IPS-18c (cell line): ENCODE data around the gene C22orf31.

Experiments used
- H3K4me3 ChIP-seq: 2 replicates; pipeline ENCODE4 v1.7.0; 2013; ENCODE audit warnings: low read depth, mild to moderate bottlenecking, low read length, moderate library complexity; ENCODE audit not compliant: insufficient read depth
- H3K9me3 ChIP-seq: one replicate; pipeline ENCODE4 v1.6.1; 2013; ENCODE audit warnings: mild to moderate bottlenecking, low read length, moderate library complexity; ENCODE audit not compliant: control insufficient read depth, insufficient read depth

C22orf31 gene

GRCh38 chr22:29070490-29070889 lies 8.9 kb upstream of the C22orf31 start:
- no peaks in the 10 kb centered on the region for H3K9me3 ChIP-seq
- H3K4me3 ChIP-seq = no peak overlapping the region; the same call in 1 of the 2 replicates

DNA sequence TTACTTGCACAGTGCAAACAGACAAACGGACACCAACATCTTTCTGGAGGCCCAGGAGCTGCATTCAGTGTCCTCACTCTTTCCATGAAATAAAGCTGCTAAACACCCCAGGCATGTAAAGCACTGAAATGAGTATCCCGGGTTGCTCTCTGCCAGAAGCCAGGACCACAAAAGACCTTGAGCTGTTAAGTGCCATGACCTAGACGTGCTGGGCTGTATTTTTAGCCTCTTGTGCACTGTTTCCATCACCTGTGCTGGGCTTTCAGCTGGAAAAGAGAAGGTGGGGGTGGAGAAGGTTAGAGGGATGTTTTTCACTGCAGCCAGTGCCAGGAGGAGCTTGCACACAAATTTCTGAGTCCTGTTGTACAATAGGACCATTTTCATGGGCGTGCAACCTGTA lies 7.8 kb upstream of the C22orf31 start:
- no peaks in the 10 kb centered on the region for H3K9me3 ChIP-seq

GRCh38 chr22:29065468-29066190 lies 4.0 kb upstream of the C22orf31 start:
- no peak overlapping the region for H3K4me3 ChIP-seq
- no peaks in the 10 kb centered on the region for H3K9me3 ChIP-seq

More for the DNA sequence above, 7.8 kb upstream of the C22orf31 start:
- no peak overlapping the region for H3K4me3 ChIP-seq

DNA sequence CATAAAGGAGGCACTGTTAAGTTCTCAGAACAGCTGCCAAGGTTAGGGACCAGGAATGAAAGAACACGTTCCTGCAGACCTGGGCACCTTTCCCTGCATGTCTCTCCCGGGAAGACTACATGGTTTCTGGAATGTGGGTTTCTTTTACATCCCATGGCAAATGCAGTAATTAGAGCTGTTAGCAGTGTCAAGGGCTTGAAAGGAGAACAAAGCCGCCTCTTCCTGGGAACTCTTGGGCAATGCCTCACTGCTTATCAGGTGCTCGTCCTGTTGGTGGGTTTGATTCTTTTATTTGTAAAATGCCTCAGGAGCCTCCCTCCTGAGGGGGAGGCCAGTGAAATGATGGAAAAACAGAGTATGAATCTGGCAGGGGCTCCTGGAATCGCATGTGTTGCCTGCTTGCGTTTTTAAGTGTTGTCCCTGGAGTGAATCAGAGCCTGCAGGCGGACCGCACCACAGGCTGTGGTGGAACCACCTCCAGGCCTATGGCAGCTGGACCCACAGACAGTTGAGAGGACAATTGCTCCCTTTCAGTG lies 723 bp upstream of the C22orf31 start:
- no peaks in the 10 kb centered on the region for H3K9me3 ChIP-seq
- no peak overlapping the region for H3K4me3 ChIP-seq

GRCh38 chr22:29060931-29061330 lies 700 bp downstream of the C22orf31 start:
- Histone ChIP-seq H3K4me3 (no peak overlapping the region), H3K9me3 (no peaks in the 10 kb centered on the region)

DNA sequence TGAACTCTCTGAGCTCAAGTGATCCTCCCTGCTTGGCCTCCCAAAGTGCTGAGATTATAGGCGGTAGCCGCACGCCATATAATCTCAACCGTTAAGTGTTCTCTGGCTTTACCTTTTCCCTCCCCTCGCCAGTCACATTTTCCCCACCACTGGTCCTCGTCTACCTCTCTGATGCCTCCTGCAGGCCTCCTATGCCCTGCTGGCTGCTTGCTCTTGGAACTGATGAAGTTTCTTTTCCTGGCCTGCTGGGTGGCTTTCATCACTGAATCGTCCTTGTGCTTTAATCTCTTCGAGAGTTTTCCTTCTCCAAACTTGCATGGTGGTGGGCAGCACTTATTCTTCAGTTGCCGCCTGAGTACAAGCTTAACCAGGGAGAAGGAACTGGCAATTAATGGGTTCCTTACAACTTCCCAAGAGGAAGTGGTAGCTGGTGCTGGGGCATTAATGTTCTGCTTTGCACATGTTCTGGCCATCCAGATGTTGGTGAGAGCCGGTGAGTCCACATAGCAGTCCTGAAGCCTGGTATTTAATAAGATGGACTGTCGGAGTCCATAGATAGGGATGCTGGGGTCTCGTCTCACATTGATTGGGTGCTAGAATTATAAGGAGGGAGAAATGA lies 1.3 kb downstream of the C22orf31 start:
- H3K9me3 ChIP-seq = no peaks in the 10 kb centered on the region
- no peak overlapping the region for H3K4me3 ChIP-seq

GRCh38 chr22:29056472-29056871 lies 5.2 kb downstream of the C22orf31 start:
- Histone ChIP-seq H3K4me3 (no peak overlapping the region), H3K9me3 (no peaks in the 10 kb centered on the region)

GRCh38 chr22:29055192-29055830 lies 6.3 kb downstream of the C22orf31 start:
- Histone ChIP-seq H3K9me3 (no peaks in the 10 kb centered on the region), H3K4me3 (no peak overlapping the region)

GRCh38 chr22:29054251-29054767 lies 7.3 kb downstream of the C22orf31 start:
- no peak overlapping the region for H3K4me3 ChIP-seq
- no peaks in the 10 kb centered on the region for H3K9me3 ChIP-seq

GRCh38 chr22:29053048-29053702 lies 8.5 kb downstream of the C22orf31 start:
- Histone ChIP-seq H3K9me3 (no peaks in the 10 kb centered on the region), H3K4me3 (no peak overlapping the region)

- Histone ChIP-seq H3K4me3 (no peak overlapping the region), H3K9me3 (no peaks in the 10 kb centered on the region)
Observed at GRCh38 chr22:29050457-29050856, 11.2 kb downstream of the C22orf31 start.

- no peak overlapping the region for H3K4me3 ChIP-seq
- H3K9me3 ChIP-seq = no peaks in the 10 kb centered on the region
Observed at GRCh38 chr22:29049655-29050263, 11.9 kb downstream of the C22orf31 start.

DNA sequence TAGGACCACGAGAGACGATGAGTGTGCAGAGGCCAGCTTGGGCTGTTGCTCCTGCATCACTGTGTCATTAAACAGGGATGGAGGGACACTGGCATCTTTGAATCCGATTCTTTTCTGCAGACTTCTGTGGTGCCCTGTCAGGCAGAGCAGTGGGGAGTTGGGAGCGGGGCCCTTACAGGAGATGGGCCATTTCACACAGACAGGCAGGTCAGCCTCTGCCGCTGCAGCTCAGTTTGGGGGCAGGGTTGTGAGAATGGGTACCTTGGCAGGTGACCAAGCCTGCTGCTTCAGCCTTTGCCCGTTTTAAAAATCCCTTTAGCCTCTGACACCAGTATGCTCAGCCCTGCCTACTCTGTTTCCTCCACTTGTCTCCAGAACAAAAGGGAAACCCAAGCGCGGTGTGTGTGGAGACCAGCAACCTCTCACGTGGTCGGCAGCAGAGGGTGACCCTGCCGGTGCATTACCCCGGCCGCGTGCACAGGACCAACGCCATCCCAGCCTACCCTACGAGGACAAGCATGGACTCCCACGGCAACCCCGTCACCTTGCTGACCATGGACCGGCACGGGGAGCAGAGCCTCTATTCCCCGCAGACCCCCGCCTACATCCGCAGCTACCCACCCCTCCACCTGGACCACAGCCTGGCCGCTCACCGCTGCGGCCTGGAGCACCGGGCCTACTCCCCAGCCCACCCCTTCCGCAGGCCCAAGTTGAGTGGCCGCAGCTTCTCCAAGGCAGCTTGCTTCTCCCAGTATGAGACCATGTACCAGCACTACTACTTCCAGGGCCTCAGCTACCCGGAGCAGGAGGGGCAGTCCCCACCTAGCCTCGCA lies 12.6 kb downstream of the C22orf31 start:
- Histone ChIP-seq H3K4me3 (no peak overlapping the region), H3K9me3 (no peaks in the 10 kb centered on the region)

GRCh38 chr22:29044657-29045176 lies 16.9 kb downstream of the C22orf31 start:
- Histone ChIP-seq H3K4me3 (no peak overlapping the region), H3K9me3 (no peaks in the 10 kb centered on the region)

DNA sequence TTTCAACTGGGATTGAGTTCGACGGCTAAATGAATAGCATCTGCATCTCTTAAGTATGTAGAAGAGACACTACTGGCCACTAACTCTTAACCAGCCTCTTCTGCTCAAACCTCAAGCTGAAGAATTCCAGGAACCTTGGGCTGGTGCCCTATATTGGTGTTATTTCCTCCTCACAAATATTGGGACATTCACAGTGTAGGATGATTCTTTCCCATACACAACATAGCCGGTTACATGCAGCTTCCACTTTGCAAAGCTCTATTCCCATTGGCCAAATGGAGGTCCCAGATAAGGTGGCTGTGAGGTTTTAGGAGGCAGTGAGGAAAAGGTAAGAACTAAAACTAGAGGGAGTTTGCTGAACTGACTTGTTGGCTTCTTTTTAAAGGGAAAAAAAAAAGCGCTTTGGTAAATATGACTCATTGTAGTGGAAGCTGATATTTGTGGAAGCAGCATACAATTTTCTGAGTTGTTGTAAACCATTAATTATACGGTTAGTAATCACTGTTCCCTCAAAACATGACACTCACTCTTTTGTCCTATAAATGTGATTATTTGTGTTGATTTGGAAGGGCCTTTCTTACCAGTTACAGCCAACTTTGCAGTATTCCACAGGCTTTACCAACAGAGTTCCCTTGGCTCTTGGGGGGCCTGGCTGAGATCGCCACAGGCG lies 17.6 kb downstream of the C22orf31 start:
- H3K9me3 ChIP-seq = no peaks in the 10 kb centered on the region
- H3K4me3 ChIP-seq = no peak overlapping the region

- no peak overlapping the region for H3K4me3 ChIP-seq
- H3K9me3 ChIP-seq = no peaks in the 10 kb centered on the region
Observed at GRCh38 chr22:29041408-29041807, 20.2 kb downstream of the C22orf31 start.
